Stimulated activated CD8-positive, alpha-beta memory T cell treated with anti-CD3 and anti-CD28 coated beads, Interleukin-12 subunit alpha, Interleukin-12 subunit beta, amount 100 ng/mL, for 24 hours (primary cell): ENCODE measurements around the gene GAS7.

Experiments
- DNase-seq: peaks from one replicate; pipeline ENCODE4 v3.0.0-alpha.2; 2020; ENCODE audit errors: extremely low read depth

Gene GAS7

GRCh38 chr17:9982159-9982558 is 216.2 kb downstream of the GAS7 start:
- no peak for DNase-seq

GRCh38 chr17:9981344-9981915 is 217.0 kb downstream of the GAS7 start:
- DNase-seq = no peak

GRCh38 chr17:9979463-9979995 is 218.9 kb downstream of the GAS7 start:
- no peak for DNase-seq

- no peak for DNase-seq
Observed at GRCh38 chr17:9977180-9977575, 221.2 kb downstream of the GAS7 start.

GRCh38 chr17:9976283-9977179 is 221.9 kb downstream of the GAS7 start:
- DNase-seq = no peak

GRCh38 chr17:9974448-9975381 is 223.7 kb downstream of the GAS7 start:
- no peak for DNase-seq

- DNase-seq = no peak
Observed at GRCh38 chr17:9973669-9974447, 224.5 kb downstream of the GAS7 start.

GRCh38 chr17:9971991-9972390 is 226.4 kb downstream of the GAS7 start:
- no peak for DNase-seq

- no peak for DNase-seq
Observed at GRCh38 chr17:9969301-9969935, 229.0 kb downstream of the GAS7 start.

- DNase-seq = no peak
Observed at GRCh38 chr17:9968881-9969280, 229.5 kb downstream of the GAS7 start.

GRCh38 chr17:9968008-9968407 is 230.4 kb downstream of the GAS7 start:
- no peak for DNase-seq

GRCh38 chr17:9959377-9959981 is 238.9 kb downstream of the GAS7 start:
- no peak for DNase-seq

- no peak for DNase-seq
Observed at GRCh38 chr17:9958586-9959281, 239.7 kb downstream of the GAS7 start.

- DNase-seq = no peak
Observed at GRCh38 chr17:9957244-9957643, 241.2 kb downstream of the GAS7 start.

- DNase-seq = no peak
Observed at GRCh38 chr17:9956474-9957131, 241.8 kb downstream of the GAS7 start.

- no peak for DNase-seq
Observed at GRCh38 chr17:9953492-9953891, 244.9 kb downstream of the GAS7 start.

GRCh38 chr17:9951803-9952202 is 246.6 kb downstream of the GAS7 start:
- no peak for DNase-seq

- no peak for DNase-seq
Observed at GRCh38 chr17:9948928-9949327, 249.5 kb downstream of the GAS7 start.

GRCh38 chr17:9944704-9945103 is 253.7 kb downstream of the GAS7 start:
- no peak for DNase-seq
